K562 (cell line): ENCODE measurements around the gene AFF1. TPM values are rescaled to one million over a fixed set of nuclear protein-coding genes. Genes with fewer than 3 reads are reported as not detected.

Source experiments
- ATAC-seq: fragments of 200-7000 bp; cut with Tn5 transposase; 3 replicates; pipeline ENCODE4 v1.9.1; 2020; ENCODE audit warnings: moderate library complexity
- BruUV-seq: library from RNA; stranded (reverse); fragments of 400-500 nt; replicated peaks from 2 replicates; lab custom pipeline; 2021; lab: Mats Ljungman, UMichigan
- CTCF ChIA-PET: fragments of 300-600 bp; formaldehyde crosslinking; extraction: SDS; loops from one replicate; lab custom pipeline; 2021; ENCODE audit warnings: low intra/inter-chr PET ratio; lab: Yijun Ruan, JAX
- POLR2A ChIA-PET: fragments of 300-600, 350-650 bp; sonication (Branson Sonifier 250); formaldehyde crosslinking; extraction: SDS; loops from one replicate; lab custom pipeline; 2021; ENCODE audit warnings: antibody characterized with exemption, inconsistent platforms; lab: Yijun Ruan, JAX
- DNase-seq, 4 experiments: peaks; one replicate each; pipeline versions ENCODE4 v3.0.0 to v3.0.0-alpha.2; 2011 to 2018; ENCODE audit warnings: low spot score in 3 of 4, mixed read lengths in 3 of 4; ENCODE audit errors: extremely low read depth in 1 of 4
- FAIRE-seq: peaks from 2 replicates; lab custom pipeline; 2011; peaks lifted over from hg19 to GRCh38; lab: Jason Lieb, UNC
- H2AFZ ChIP-seq: 2 replicates; pipeline ENCODE4 v1.6.0; 2011; ENCODE audit warnings: low read depth, low read length, control low read depth, inconsistent platforms
- H3K27ac ChIP-seq: fragments of 200-600 bp; 3 replicates; pipeline ENCODE4 v1.8.0; 2011; ENCODE audit warnings: low read depth, mild to moderate bottlenecking, control low read depth, inconsistent platforms, low read length, moderate library complexity, mixed read lengths; ENCODE audit errors: extremely low read depth
- H3K27me3 ChIP-seq, 2 experiments: fragments of 300-600 bp in 1 of 2; 2 replicates in 1 of 2; 3 replicates in 1 of 2; pipeline versions ENCODE4 v1.6.0 to v1.8.0; 2011; ENCODE audit warnings: inconsistent platforms in 2 of 2, low read length in 2 of 2, mild to moderate bottlenecking in 1 of 2, mixed read lengths in 1 of 2, moderate library complexity in 1 of 2; ENCODE audit not compliant: control insufficient read depth in 2 of 2, insufficient read depth in 2 of 2
- H3K36me3 ChIP-seq: fragments of 300-600 bp; 3 replicates; pipeline ENCODE4 v1.8.0; 2011; ENCODE audit warnings: mild to moderate bottlenecking, low read length, inconsistent platforms; ENCODE audit not compliant: control insufficient read depth, insufficient read depth
- H3K4me1 ChIP-seq, 2 experiments: fragments of 200-600 bp in 1 of 2; replicated peaks in 1 of 2; 2 replicates in 1 of 2; 3 replicates in 1 of 2; pipeline versions ENCODE4 v1.5.1 to v1.8.0; 2011; ENCODE audit warnings: inconsistent platforms in 2 of 2, low read length in 2 of 2, mild to moderate bottlenecking in 1 of 2, mixed read lengths in 1 of 2, moderate library complexity in 1 of 2; ENCODE audit not compliant: control insufficient read depth in 2 of 2, insufficient read depth in 2 of 2
- H3K4me2 ChIP-seq: 2 replicates; pipeline ENCODE4 v1.6.1; 2011; ENCODE audit warnings: low read length, control low read depth, inconsistent platforms, mixed read lengths; ENCODE audit not compliant: insufficient read depth
- H3K4me3 ChIP-seq: fragments of 200-600 bp; sonication (generic), shearing (Covaris generic); 2 replicates; pipeline ENCODE4 v1.5.1; 2016; ENCODE audit warnings: control low read depth, inconsistent platforms
- H3K79me2 ChIP-seq: fragments of 200-600 bp; 3 replicates; pipeline ENCODE4 v1.8.0; 2011; ENCODE audit warnings: low read length, inconsistent platforms; ENCODE audit not compliant: control insufficient read depth, insufficient read depth
- H3K9ac ChIP-seq, 2 experiments: 2 replicates each; pipeline versions ENCODE4 v1.6.0 to v1.6.1; 2011; ENCODE audit warnings: low read depth in 2 of 2, low read length in 2 of 2, control low read depth in 1 of 2, inconsistent platforms in 1 of 2, mild to moderate bottlenecking in 1 of 2, mixed read lengths in 1 of 2; ENCODE audit not compliant: insufficient read depth in 1 of 2
- H3K9me1 ChIP-seq: one replicate; pipeline ENCODE4 v1.6.0; 2011; ENCODE audit warnings: inconsistent platforms, mild to moderate bottlenecking, low read length, moderate library complexity; ENCODE audit not compliant: control insufficient read depth, insufficient read depth
- H3K9me3 ChIP-seq: replicated peaks from 2 replicates; pipeline ENCODE4 v1.5.1; 2011; ENCODE audit warnings: low read depth, low read length, inconsistent platforms; ENCODE audit not compliant: control insufficient read depth, insufficient read depth
- H4K20me1 ChIP-seq: replicated peaks from 2 replicates; pipeline ENCODE4 v1.6.1; 2011; ENCODE audit warnings: low read length, inconsistent platforms, mixed read lengths; ENCODE audit not compliant: control insufficient read depth, insufficient read depth
- ARID1B ChIP-seq: fragments of 450-650 bp; IDR thresholded peaks from 2 replicates; pipeline ENCODE4 v1.6.1; 2016; ENCODE audit warnings: antibody characterized with exemption, mild to moderate bottlenecking, inconsistent platforms
- BDP1 ChIP-seq: IDR thresholded peaks from 3 replicates; pipeline ENCODE4 v1.6.1; 2011; ENCODE audit not compliant: insufficient read length, insufficient read depth
- CBFA2T3 ChIP-seq: fragments of 450-650 bp; IDR thresholded peaks from 2 replicates; pipeline ENCODE4 v1.6.1; 2017
- CEBPB ChIP-seq: fragments of 450-650 bp; IDR thresholded peaks from 2 replicates; pipeline ENCODE4 v1.6.1; 2016; ENCODE audit warnings: missing genetic modification characterization, missing compliant biosample characterization
- JUNB ChIP-seq: fragments of 450-650 bp; formaldehyde crosslinking; conservative IDR thresholded peaks from 2 replicates; pipeline ENCODE4 v1.4.0; 2020; ENCODE audit warnings: mild to moderate bottlenecking
- NR4A1 ChIP-seq, 2 experiments: fragments of 250-450 bp in 1 of 2; fragments of 450-650 bp in 1 of 2; sonication (Bioruptor Pico) in 1 of 2; IDR thresholded peaks; 2 replicates each; pipeline versions ENCODE4 v1.4.0 to v1.6.1; 2016 to 2020; ENCODE audit warnings: mild to moderate bottlenecking in 2 of 2, missing compliant biosample characterization in 1 of 2, missing genetic modification characterization in 1 of 2, moderate library complexity in 1 of 2
- PBX2 ChIP-seq, 2 experiments: IDR thresholded peaks in 1 of 2; conservative IDR thresholded peaks in 1 of 2; 2 replicates each; pipeline ENCODE4 v1.6.1; 2016; ENCODE audit warnings: low read depth in 2 of 2, mild to moderate bottlenecking in 1 of 2, missing compliant biosample characterization in 1 of 2, missing genetic modification characterization in 1 of 2, moderate library complexity in 1 of 2
- PKNOX1 ChIP-seq: fragments of 450-650 bp; IDR thresholded peaks from 2 replicates; pipeline ENCODE4 v1.6.1; 2016
- RNF2 ChIP-seq: sonication (generic); IDR thresholded peaks from 2 replicates; pipeline ENCODE4 v1.6.1; 2016
- WGBS: fragments of 100-300 bp; shearing (Covaris generic); methylation state at CpG from one replicate; pipeline ENCODE4 v1.1.6; 2016; ENCODE audit warnings: low coverage, mixed read lengths; ENCODE audit not compliant: insufficient coverage; ENCODE audit errors: missing lambda C conversion rate; 5-methylcytosine and 5-hydroxymethylcytosine counted together
- in situ Hi-C: fragments of 300-500 bp; cut with MboI; formaldehyde crosslinking; loops from 4 replicates; pipeline ENCODE4 v1.15.0; 2018; ENCODE audit warnings: inconsistent platforms, mixed read lengths
- intact Hi-C: fragments of 100-400 bp; cut with micrococcal nuclease; formaldehyde crosslinking; loops from 2 replicates; pipeline ENCODE4 v1.14.2; 2022
- polyA plus RNA-seq, 8 experiments: library from polyadenylated mRNA; depleted of rRNA in 4 of 8; stranded (reverse) in 5 of 8; unstranded in 3 of 8; fragments of >200 nt; fragmentation: Nextera tagmentation in 2 of 8; fragmentation: Illumina TruSeq in 1 of 8; extraction: Ambion mirVana in 2 of 8; extraction: Trizol in 1 of 8; gene quantifications; 2 replicates each; pipeline versions ENCODE4 v1.2.1 to v1.2.3, GENCODE V29; 2011 to 2014; ENCODE audit warnings: inconsistent platforms in 1 of 8, missing spikeins in 1 of 8
- total RNA-seq, 7 experiments: library from RNA; depleted of rRNA in 6 of 7; stranded (reverse); fragments of >200 nt in 6 of 7; fragmentation: Illumina TruSeq in 2 of 7; extraction: Trizol in 2 of 7; gene quantifications; 2 replicates each; pipeline versions ENCODE4 v1.2.1 to v1.2.3, GENCODE V29; 2011 to 2021; ENCODE audit warnings: low replicate concordance in 1 of 7

The AFF1 gene
- total and polyA plus RNA-seq, 9 of the 15 experiments (the other 6 are each of a cell fraction or from before 2014, with no cell fraction given): 4.1 to 47.5 (median 17.2) TPM

- DNase-seq (no peak), ATAC-seq (peak; percentile 15; the same call in 1 of the 3 replicates), FAIRE-seq (no peak)
- TF ChIP-seq CEBPB (tag) (peak; percentile 68), RNF2 (no peak), CBFA2T3 (0 out of 2 replicates have a peak, but pooled peaks have one; percentile 32)
- POLR2A ChIA-PET: interaction anchor here (1.0 to 2.3 kb wide), 2 partner anchors 12 to 26 kb away, joined by 3 to 19 read pairs; no protein-coding TSS in a partner anchor
- H3K9me3 ChIP-seq: no peaks in the 10 kb centered on the region
- H3K9ac ChIP-seq: no peak overlapping the region
- peaks cover 5 to 30% of the 10 kb centered on the region in 2 experiments; a peak in 4 of 5 replicates for H3K4me1 ChIP-seq
- H3K4me3 ChIP-seq: no peak overlapping the region
- CTCF ChIA-PET: no interaction called here
- in situ Hi-C loops (no loop called here), intact Hi-C loops (no loop called here)
- no peaks in the 10 kb centered on the region for H3K36me3 ChIP-seq
- H2AFZ ChIP-seq: no peak overlapping the region
- no peak overlapping the region for H3K27ac ChIP-seq
- WGBS: 92% methylated on average over 6 of the region's 6 CpGs
- H3K79me2 ChIP-seq: peaks cover 8% of the 10 kb centered on the region; the same call in 2 of the 3 replicates
- no peaks in the 10 kb centered on the region for H3K9me1 ChIP-seq
- no TSS peak for BruUV-seq
- no peak overlapping the region for H3K4me2 ChIP-seq
- no peaks in the 10 kb centered on the region for H3K27me3 ChIP-seq
- H4K20me1 ChIP-seq: no peaks in the 10 kb centered on the region; the same call in 1 of the 2 replicates
Observed at GRCh38 chr4:86993909-86994681, 59.3 kb downstream of the AFF1 start.

- H4K20me1 ChIP-seq: no peaks in the 10 kb centered on the region; the same call in 1 of the 2 replicates
- H3K27ac ChIP-seq: no peak overlapping the region
- peaks cover 5 to 33% of the 10 kb centered on the region in 2 experiments; a peak in 4 of 5 replicates for H3K4me1 ChIP-seq
- ATAC-seq (peak; percentile 29; the same call in 1 of the 3 replicates), DNase-seq (no peak), FAIRE-seq (no peak)
- no peak overlapping the region for H3K4me2 ChIP-seq
- H3K9me3 ChIP-seq: no peaks in the 10 kb centered on the region
- BruUV-seq: no TSS peak
- POLR2A ChIA-PET: interaction anchor here (1.0 to 2.3 kb wide), 2 partner anchors 12 to 26 kb away, joined by 3 to 19 read pairs; no protein-coding TSS in a partner anchor
- in situ Hi-C loops: no loop called here
- H3K27me3 ChIP-seq: no peaks in the 10 kb centered on the region
- no peak overlapping the region for H2AFZ ChIP-seq
- CTCF ChIA-PET: no interaction called here
- TF ChIP-seq PBX2 (CRISPR knock-in tag; IDR thresholded peaks at IDR 0.05; ENCODE audit: low read depth) (no peak), PBX2 (tag; conservative IDR thresholded peaks at IDR 0.05; ENCODE audit: low read depth) (no peak), ARID1B (0 out of 2 replicates have a peak, but pooled peaks have one; percentile 14), JUNB (CRISPR knock-in tag) (no peak), BDP1 (no peak), PKNOX1 (no peak), NR4A1 (CRISPR knock-in tag; IDR thresholded peaks at IDR 0.05) (no peak), NR4A1 (tag; IDR thresholded peaks at IDR 0.05) (no peak)
- H3K36me3 ChIP-seq: no peaks in the 10 kb centered on the region
- H3K9me1 ChIP-seq: no peaks in the 10 kb centered on the region
- H3K9ac ChIP-seq: peak overlapping the region in 1 of 2 experiments; percentile 23; a peak in 1 of 4 replicates
- H3K4me3 ChIP-seq: no peak overlapping the region
- intact Hi-C loops: no loop called here
- peaks cover 8% of the 10 kb centered on the region; the same call in 2 of the 3 replicates for H3K79me2 ChIP-seq
- 75% methylated on average over 2 of the region's 2 CpGs for WGBS
Observed at GRCh38 chr4:86994686-86995085, 59.9 kb downstream of the AFF1 start.
